Neural cell (in vitro differentiated cells): ENCODE measurements around the gene CPA1.

Experiments
- POLR2AphosphoS5 ChIP-seq: IDR thresholded peaks from 2 replicates; pipeline ENCODE4 v1.6.1; 2012
- TF ChIP-seq, protein P1 (sequence below): fragments of 450-650 bp; IDR thresholded peaks from 2 replicates; pipeline ENCODE4 v1.5.1; 2014; ENCODE audit warnings: antibody characterized with exemption, mild to moderate bottlenecking, moderate library complexity; ENCODE audit not compliant: poor library complexity, severe bottlenecking

DNA sequence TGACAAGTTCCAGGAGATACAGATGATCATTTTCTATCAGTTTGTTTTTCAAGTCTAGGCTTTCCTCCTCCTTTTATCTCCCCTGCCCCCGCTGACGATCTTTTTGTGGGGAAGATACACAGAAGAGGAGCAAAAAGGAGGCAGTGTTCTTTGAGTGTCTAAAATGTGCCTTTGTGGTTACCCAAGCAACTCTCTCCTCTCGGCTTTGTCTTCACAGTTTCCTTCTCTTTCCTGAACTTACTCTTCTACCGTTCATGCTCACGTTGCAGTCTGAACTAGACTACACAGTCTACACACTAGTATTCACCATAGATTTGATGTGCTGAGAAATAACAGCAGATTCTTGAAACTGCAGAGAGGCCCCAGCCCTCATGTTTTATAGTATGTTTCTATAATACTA, 36.9 kb downstream of the CPA1 start:
- TF ChIP-seq, protein P1, sequence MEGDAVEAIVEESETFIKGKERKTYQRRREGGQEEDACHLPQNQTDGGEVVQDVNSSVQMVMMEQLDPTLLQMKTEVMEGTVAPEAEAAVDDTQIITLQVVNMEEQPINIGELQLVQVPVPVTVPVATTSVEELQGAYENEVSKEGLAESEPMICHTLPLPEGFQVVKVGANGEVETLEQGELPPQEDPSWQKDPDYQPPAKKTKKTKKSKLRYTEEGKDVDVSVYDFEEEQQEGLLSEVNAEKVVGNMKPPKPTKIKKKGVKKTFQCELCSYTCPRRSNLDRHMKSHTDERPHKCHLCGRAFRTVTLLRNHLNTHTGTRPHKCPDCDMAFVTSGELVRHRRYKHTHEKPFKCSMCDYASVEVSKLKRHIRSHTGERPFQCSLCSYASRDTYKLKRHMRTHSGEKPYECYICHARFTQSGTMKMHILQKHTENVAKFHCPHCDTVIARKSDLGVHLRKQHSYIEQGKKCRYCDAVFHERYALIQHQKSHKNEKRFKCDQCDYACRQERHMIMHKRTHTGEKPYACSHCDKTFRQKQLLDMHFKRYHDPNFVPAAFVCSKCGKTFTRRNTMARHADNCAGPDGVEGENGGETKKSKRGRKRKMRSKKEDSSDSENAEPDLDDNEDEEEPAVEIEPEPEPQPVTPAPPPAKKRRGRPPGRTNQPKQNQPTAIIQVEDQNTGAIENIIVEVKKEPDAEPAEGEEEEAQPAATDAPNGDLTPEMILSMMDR, result no peak
- TF ChIP-seq POLR2AphosphoS5, result no peak
